Activated T-cell treated with anti-CD3 and anti-CD28 coated beads for 48 hours (primary cell): Measurements from ENCODE around the gene AFF3.
"Not testable (repeated sequence)": the region's sequence is repeated elsewhere in the genome, so short reads cannot be mapped to it uniquely, and the experiment has no call there.

Experiments
- DNase-seq: peaks from one replicate; pipeline ENCODE4 v3.0.0-alpha.2; 2020; ENCODE audit warnings: low read depth

Gene AFF3, protein sequence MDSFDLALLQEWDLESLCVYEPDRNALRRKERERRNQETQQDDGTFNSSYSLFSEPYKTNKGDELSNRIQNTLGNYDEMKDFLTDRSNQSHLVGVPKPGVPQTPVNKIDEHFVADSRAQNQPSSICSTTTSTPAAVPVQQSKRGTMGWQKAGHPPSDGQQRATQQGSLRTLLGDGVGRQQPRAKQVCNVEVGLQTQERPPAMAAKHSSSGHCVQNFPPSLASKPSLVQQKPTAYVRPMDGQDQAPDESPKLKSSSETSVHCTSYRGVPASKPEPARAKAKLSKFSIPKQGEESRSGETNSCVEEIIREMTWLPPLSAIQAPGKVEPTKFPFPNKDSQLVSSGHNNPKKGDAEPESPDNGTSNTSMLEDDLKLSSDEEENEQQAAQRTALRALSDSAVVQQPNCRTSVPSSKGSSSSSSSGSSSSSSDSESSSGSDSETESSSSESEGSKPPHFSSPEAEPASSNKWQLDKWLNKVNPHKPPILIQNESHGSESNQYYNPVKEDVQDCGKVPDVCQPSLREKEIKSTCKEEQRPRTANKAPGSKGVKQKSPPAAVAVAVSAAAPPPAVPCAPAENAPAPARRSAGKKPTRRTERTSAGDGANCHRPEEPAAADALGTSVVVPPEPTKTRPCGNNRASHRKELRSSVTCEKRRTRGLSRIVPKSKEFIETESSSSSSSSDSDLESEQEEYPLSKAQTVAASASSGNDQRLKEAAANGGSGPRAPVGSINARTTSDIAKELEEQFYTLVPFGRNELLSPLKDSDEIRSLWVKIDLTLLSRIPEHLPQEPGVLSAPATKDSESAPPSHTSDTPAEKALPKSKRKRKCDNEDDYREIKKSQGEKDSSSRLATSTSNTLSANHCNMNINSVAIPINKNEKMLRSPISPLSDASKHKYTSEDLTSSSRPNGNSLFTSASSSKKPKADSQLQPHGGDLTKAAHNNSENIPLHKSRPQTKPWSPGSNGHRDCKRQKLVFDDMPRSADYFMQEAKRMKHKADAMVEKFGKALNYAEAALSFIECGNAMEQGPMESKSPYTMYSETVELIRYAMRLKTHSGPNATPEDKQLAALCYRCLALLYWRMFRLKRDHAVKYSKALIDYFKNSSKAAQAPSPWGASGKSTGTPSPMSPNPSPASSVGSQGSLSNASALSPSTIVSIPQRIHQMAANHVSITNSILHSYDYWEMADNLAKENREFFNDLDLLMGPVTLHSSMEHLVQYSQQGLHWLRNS (N-terminal part only)

DNA sequence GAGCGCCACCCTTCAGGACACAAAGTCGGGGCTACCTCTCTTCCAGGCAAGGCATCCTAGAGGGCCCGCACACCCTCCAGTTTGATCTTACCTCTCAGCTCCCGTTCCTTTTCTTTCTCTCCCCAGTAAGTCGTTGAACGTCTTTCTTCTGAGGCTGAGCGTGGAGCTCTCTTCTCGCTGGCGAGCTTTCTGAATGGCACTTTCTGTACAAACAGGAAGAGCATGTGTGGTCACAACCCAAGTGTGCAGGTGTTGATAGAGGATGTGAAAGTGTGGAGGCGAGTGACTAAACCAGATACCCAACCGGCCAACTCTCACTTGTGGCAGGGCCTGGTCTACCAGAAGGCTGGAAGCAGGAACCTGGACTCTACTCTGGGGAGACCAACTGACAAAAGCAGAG is at the start of gene AFF3:
TSS of gene AFF3 (minus strand) at position 198 of the 400 bp plus-strand sequence. CDS start 38,136 bp downstream, outside the sequence.
- DNase-seq, result peak; percentile 57

DNA sequence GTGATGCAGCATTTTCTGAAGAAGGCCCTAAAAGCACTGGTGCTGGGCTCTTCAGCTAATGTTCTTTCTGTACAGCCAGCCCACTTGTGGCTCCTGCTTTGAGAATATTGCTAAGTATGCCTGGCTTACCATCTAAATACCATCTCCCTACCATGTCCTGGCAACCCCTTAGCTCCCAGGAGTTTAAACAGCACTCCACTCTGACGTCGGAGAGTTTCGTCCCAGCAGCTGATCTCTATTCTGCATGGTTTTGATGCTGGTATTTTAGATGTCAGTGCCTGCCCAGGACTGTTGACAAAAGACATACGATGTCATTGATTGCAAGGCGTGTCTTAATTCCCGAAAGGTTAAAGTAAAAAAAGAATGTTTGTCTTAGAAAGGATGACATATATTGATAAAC is 47.0 kb upstream of the AFF3 start:
- no peak for DNase-seq

DNA sequence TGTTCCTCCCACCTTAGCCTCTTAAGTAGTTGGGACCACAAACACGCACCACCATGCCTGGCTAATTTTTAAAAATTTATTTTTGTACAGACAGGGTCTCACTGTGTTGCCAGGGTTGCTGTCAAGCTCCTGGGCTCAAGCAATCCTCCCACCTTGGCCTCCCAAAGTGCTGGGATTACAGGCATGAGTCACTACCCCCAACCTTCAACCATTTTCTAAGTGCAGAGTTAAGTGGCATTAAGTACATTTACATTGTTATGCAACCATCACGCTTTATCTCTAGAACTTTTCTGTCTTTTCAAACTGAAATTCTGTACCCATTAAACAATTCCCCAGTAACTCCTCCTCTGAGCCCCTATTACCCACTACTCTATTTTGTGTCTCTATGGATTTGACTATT is 45.9 kb upstream of the AFF3 start:
- DNase-seq, result no peak

DNA sequence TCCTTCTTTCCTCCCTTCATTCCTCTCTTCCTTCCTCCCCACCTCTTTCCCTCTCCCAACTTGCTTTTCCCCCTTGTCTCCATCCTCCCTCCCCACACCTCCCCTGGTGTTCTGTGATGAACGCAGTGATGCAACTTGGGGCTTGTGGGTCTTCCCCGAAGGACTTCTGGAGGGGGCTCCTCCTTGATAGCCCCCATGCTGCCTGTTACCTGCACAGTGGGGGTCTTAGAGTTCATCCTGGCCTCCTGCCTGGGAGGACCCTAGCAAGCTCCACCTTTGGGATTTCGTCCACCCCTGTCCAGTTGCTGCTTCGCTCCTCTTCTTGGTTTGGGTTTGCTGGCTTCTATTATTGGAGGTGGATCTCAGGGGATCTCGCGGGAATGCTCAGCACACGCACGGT is 43.7 kb upstream of the AFF3 start:
- no peak for DNase-seq

DNA sequence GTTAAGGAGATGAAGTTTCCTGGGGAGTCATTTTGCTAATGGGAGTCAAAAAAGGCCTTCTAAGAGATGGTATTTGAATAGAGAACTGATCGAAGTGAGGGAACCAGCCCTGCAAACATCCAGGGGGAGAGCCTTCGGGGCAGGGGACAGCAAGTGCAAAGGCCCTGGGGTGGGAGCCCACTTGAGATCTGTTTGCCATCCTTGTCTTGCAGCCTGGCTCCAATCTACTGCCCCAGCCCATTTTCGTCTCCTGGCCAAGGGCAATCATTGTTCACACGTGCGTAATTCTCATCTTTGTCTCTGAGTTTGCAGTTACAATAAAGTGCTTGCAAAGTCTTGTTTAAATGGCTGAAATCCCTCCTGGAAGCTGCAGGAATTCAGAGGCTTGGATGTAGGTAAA is 43.1 kb upstream of the AFF3 start:
- no peak for DNase-seq

DNA sequence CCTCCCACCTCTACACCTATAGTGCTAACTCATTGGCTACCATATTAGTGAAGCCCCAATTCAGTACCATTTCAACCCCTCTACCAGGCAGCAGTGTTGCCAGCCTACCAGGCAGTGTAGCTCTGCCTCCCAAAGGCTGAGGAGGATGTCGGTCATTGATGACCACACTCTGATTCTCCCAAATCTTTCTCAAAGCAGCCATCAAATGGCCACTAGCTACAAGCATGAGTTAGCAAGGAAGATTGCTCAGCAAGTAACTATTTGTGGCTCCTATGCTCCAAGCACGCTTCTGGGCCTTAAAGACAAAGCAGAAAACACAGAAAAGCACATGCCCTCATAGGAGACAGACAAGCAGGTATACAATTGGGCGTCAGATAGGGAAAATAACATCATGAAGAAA is 42.7 kb upstream of the AFF3 start:
- no peak for DNase-seq

DNA sequence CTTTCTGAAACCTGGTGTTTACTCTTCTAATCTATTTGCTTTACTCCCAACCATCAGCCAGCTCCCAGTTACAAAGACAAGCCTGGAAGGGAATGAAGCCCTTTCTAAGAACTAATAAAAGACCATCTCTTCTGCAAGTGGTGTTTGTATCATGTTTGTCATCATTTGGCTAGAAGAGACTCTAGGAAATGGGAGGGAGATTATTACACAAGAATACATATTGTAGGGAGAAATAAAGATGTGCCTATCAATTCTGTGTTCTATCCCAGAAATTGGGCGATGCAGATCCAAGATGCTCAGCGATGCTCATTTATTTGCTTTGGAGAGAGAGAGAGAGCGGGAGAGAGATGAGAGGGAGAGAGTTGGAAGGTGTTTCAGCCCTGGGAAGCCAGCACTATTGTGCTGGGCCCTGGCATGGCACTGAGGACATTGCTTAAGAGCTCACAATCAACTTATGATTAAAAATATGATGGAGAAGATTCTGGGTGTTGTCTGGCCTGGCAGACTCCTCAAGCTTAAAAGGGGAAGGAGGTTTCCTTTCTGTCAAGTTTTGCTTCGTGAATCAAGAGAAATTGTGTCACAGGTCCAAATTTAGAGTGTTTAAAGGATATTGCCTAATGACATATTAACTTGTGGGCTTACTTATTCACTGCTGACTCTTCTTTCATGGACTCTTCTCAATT is 41.8 kb upstream of the AFF3 start:
- DNase-seq, result no peak

DNA sequence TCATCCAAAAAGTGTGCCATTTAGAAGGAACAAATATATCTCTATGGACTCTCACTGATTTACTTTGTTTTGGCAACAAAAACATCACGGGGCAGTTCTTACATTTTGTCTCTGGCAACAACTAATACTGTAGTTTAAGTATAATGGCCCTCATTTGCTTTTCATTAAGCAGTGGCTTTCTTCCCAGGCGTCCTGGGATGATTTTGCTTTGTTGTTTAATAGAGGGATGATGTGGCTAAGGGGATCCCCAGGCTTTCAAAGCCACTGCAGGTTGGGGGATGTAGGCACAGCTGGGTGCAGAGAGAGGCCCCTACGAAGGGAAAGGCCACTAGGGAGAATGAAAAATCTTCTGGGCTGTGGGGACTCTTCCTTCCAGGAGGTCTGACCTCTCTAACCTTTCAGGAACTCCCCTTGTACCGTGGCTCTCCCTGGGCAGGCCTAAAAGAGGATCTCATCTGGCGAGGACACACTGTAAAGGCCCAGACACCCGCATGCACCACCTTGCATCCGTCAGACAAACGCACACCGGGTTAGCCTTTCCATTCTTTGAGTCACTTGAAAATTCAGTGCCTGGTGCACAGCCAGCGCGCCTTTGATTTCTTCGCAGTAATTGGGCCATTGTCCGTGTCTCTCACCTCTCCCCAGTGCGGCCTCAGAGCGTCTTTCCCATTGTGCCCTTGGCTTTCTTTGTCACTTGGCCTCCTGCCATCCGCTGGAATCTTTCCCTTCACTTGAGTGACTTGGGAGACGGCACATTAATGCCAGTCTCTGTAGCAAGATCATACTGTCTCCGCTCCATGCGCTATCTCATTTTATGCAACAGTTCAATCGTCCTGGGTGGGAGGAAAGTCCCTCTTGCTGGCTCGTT is 40.3 kb upstream of the AFF3 start:
- no peak for DNase-seq

DNA sequence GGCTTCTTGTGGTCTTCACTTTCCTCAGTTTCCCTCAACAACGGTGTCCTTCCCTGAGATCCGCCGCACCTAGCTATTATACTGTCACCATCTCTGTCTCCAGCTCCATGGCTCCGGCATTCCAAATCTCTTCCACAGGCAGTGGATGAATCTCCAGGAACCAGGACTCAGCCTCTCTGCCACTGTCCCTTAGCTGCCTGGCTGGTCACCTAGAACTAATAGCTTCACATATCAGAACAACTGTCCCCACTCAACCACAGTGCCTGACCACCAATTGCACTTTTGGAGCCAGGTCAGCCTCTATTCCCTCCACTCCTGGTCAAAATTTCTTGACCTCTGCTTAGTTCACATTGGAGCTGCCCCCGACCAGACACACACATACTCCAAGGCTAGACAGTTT is 38.1 kb upstream of the AFF3 start:
- no peak for DNase-seq

DNA sequence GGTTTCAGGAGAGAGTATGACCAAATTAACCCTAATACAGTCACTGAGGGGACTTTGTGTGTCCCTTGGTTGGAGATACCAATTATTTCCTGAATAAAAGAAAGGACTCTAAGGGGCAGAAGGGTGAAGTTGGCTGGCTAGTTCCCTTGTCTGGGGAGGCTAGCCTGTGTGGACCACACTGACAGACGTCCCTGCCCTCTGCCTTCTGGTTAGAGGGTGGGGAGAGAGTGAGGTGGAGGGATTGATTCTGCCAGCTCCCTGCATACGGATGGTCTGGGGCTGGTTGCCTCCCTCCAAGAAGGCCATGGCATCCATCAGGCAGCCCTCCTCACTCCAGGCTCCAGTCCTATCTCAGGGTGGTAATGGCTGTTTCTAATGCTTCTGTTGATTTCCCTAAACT is 37.4 kb upstream of the AFF3 start:
- no peak for DNase-seq

DNA sequence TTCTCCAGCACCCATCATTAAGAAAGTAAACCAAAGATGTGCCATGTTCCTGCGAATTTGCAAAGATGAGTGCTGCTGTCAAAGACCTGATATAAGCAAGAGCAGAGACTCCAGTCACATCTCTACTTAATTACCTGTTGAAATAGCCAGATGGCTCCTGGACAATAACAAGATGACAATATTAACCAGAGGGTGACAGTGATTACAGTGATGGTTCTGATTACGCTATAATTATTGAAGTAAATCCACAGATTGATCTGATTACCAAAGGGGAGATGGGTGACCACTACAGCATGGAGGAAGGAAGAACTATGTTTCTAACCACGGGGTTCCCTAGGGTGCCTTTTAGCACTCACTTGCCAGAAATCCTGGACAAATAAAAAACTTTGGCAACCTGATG is 36.5 kb upstream of the AFF3 start:
- DNase-seq, result no peak

DNA sequence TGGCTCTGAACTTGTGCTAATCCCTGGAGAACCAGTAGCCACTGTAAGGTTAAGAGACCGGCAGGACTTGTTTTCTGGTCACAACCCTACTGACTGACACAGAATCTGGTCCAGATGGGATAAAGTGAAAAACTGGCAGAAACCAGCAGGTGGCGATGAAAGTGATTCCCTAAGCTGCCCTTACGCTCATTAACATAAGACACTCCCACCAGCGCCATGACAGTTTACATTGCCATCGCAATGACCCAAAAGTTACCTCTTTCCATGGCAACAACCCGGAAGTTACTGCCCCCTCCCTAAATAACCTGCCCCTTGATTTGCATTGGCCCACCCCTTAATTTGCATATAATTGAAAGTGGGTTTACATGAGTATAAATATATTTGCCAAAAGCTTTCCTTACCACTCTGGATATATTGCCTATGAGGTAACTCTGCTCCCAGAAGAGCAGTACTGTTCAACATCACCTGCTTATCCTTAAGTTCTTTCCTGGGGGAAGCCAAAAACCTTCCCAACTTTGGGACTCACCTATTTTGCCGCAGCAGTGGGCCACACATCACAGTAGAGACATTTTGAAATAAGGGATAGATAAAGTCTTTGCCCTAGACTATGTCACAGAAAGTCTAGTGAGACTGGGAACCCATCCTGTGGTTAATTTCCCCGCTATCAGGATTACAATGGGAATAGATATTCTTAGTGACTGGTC is 35.8 kb upstream of the AFF3 start:
- peak; percentile 8 for DNase-seq

DNA sequence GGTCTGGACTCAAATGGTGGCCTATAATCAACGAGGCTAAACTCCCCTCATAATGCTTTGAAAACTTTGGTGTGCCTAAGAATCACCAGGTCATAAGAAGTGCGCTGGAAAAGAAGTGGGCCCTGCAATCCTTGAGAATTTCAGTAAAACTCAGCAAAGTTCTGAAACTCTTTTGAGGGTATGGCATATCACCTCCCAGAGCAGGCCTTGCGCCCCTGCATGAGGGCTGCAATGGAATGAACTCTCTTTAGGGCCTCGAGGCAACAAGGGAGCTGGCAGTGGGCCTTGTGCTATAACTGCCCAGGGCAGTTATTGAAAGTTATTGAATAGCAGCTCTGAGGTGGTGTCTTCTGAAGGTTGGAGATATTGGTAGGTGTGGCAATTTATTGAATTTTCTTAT is 34.5 kb upstream of the AFF3 start:
- DNase-seq, result no peak

DNA sequence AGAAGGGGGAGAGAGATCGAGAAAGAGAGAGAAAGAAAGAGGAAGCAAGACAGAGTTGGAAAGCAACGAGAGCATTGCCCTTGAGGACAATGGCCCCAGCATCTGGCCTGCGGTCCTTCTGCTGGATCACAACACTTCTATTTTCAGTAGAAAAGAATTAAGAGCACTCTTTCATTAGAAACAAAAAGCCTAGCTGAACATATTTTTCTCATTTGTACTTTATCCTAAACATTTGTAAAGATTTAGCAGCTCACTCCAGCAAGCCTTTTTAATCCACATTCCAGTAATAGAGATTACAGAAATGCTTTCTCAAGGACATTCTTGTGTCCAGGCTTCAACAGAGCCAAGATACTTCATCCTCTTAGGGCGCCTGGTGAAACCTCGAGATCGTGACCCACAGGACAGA is 31.6 kb upstream of the AFF3 start:
- no peak for DNase-seq

DNA sequence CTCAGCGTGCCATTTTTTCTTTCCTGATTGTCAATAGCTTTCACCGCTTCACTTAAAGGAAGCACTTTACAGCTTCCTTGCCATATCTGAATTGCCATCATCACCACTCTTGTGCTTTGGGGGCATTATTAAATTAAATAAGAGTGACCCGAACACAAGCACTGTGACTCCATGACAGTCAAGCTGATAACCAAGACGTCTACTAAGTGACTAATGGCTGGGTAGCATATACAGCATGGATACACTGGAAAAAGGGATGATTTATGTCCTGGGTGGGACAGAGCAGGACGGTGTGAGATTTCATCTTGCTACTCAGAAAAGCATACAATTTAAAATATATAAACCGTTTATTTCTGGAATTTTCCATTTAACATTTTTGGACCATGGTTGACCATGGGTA is 24.3 kb upstream of the AFF3 start:
- DNase-seq, result no peak

DNA sequence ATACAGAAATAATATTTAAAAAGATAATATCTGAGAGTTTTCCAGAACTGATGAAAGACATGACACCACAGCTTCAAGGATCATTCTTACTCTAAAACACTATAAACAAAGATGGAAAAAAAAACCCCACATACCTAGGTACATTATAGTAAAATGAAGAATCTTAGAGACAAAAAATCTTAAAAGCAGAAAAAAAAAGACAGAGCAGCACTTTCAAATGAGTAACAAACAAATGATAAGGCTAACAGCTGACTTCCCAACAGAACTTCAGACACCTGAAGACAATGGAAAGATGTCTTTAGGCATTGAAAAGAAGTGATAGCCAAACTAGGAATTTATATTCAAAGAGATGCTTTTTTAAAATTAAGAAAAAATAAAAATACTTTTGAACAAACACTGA is 21.2 kb upstream of the AFF3 start:
- no peak for DNase-seq

DNA sequence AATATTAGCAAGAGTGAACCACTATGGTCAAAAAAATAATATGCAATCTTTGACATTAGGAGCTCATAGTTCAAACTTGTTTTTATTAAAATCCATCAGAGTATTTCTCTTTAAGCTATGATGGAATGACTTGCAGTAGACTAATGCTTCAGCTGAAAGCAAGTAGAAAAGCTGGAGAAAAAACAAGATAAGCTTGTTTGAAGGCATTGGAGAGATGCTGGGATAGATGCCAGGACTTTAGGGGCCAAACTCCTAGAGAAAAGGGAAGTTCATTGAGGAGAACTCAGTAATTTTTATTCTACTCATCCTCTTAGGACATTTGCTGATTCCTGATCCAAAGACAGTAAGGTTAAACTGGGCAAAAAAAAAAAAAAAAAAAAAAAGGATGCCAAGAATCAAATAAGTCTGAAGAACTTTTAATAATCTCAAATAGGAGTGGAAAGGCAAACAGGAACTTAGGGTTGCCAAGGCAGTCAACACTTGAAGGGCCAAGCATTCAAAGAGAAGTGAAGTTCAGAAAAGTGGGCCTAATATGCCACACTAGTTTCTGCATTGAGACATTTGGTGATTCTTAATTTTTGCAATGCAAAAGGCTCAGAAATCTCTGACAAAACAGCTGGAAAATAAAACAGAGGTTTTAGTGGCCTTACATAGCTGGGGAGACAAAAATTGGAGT is 19.7 kb upstream of the AFF3 start:
- no peak for DNase-seq

DNA sequence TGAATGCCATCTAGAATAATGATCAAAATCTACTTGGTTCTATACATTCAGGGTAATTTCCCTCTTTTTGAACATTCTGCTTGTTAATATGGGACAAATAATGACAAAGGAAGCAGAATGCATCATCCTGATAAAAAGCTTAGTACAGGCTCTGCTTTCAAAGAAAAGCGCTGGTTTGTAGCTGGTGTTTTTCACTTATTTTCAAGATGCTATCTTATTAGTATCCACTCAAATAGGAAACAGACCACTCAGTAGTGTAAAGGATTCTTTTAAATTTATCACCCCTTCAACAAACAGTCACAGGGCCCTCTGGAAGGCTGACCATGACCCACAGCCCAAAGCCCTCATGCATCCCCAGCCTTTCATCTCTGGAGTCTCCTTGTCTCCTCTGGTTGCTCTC is 18.0 kb upstream of the AFF3 start:
- DNase-seq, result no peak

DNA sequence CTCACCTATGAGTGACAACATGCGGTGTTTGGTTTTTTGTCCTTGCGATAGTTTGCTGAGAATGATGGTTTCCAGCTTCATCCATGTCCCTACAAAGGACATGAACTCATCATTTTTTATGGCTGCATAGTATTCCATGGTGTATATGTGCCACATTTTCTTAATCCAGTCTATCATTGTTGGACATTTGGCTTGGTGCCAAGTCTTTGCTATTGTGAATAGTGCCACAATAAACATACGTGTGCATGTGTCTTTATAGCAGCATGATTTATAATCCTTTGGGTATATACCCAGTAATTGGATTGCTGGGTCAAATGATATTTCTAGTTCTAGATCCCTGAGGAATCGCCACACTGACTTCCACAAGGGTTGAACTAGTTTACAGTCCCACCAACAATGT is 9.4 kb upstream of the AFF3 start:
- DNase-seq, result not testable (repeated sequence)

DNA sequence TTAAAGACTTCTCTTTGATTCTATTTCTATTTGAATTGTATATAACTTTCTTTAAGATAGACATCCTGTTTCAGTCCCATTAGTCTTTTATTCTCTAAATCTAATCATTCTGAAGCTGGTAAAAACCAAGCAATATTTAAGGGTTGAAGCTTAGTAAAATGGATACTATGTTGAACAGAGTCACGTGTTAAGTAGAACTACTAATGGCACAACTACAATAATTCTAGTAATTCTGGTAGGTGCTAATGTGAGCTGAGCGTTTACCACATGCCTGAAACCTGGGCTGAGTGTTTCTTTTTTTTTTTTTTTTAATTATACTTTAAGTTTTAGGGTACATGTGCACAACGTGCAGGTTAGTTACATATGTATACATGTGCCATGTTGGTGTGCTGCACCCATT is 8.9 kb upstream of the AFF3 start:
- DNase-seq, result no peak
